ENCODE results near the gene FRMD4A.

The FRMD4A gene

DNA sequence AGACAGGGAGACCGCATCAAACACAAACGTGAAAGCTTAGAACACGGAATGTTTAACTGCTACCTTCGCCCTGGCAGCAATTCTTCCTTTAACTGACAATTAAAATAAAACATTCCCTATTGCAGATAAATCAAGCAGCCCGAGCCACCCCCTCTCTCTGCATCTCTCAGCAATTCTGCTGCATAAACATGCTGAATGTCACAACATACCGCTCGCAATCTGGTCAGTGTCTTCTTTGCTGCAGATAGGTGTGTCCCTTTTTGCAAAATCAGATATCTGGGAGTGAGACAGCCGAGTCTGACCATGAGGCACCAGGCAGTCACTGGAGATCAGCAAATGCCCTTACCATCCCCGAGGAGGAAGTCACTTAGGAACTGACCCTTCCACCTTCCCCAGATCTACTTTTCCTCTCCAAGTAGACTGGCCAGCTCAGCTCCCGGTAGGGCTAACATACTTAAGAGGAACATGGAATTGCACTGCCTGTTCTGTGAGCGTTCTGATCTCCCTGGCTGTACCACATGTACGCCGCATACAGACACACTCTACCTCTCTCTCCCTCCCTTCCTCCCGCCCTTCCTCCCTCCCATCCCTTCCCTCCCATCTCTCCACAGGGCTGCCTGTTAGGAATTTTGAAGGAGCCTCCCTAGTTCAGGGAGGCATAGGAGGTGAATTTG is at the start of gene FRMD4A:
FRMD4A (minus strand) TSS at position 537 of the 674 bp plus-strand sequence.
- no peak for DNase-seq

DNA sequence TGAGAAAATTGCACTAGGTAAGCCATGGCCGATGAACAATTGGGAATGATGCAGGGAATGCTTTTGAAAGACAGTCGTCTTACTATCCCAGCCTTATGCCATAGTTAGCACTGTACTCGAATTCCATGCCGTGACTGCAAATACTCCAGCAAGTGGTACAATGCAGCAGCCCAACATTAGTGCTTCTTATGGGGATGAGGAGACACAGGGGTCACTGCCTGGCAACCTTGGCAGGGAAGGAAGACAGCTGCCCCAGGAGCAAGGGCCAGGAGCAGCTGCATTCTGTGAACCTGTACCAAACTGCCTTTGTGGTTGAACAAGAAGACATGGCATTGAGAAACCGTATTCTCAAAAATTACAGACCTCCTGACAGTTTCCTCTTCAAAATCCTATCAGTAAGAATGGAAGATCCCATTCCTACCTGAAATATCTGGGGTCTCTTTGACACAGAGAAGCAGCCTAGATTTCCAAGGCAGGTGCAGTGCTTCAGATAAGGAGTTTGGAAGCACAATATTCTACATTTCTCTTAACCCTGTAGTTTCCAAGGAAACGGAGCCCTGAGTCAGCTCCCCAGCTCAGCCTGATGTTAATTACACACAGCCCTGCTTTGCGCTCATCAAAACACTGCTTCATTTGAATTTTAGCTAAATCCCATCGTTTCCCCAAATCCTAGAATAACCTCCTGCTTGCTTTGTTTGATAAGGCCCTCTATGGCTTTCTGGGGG is 49.0 kb upstream of the FRMD4A start:
- no peak for DNase-seq

DNA sequence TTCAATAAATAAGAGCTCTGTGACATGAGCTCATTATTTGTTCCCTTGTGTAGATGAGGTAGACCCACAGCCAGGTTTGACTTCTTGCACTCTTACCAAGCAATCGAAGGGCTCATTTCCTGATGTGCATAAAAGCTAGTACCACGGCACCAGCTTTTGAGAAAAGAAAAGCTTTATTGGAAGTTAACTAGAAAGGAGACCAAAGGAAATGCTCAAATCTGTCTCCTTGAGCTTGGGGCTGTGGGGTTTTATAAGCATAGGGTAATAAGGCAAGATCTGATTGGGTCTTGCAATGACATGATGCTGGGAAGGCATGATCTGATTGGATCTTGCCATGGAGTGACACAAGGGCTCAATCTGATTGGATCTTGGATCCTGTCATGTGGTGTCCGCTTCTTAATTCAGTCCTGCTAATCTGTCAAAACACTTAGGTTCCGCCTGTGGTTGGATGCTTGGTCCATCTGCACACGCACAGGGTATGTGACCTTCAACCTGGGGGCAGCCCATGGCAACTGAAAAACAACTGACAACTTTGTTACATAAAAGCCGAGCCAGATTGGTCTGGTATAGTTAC is 47.8 kb upstream of the FRMD4A start:
- DNase-seq: no peak

DNA sequence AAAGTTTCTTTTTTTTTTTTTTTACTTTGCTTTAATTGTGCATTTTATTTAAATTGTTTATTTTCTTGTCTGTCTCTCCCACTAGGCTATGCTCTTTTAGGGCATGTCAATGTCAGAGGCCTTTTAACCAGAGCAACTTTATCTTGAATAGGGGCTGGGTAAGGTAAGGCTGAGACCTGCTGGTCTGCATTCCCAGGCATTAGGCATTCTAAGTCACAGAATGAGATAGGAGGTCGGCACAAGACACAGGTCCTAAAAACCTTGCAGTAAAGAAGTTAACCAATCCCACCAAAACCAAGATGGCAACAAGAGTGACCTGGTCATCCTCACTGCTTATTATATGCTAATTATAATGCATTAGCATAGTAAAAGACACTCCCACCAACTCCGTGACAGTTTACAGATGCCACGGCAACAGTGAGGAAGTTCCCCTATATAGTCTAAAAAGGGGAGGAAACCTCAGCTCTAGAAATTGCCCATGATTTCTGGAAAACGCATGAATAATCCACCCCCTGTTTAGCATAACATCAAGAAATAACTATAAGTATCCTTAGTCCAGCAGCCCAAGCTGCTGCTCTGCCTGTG is 47.0 kb upstream of the FRMD4A start:
- DNase-seq: no peak

- DNase-seq: no peak
Observed at GRCh38 chr10:14374745-14375445, 44.2 kb upstream of the FRMD4A start.

- no peak for DNase-seq
Observed at GRCh38 chr10:14372606-14373005, 41.9 kb upstream of the FRMD4A start.

DNA sequence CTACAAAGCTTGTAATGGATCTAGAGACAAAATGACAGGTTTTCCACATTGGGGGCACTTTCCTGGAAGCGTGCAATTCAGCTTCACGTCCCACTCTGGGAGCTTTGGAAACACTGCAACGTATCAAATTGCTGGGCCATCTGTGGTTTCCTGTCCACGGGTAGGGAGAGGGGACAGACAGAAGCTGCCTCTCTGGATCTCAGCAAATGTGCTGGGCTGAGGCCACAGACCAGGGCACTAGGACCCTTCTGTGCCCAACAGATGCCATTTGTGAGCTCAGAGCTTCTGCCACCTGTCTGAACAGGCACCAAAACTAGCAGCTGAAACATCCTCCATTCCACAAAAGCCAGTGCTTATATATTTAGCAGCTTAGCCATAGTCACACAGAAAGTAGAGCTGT is 40.9 kb upstream of the FRMD4A start:
- DNase-seq: no peak

DNA sequence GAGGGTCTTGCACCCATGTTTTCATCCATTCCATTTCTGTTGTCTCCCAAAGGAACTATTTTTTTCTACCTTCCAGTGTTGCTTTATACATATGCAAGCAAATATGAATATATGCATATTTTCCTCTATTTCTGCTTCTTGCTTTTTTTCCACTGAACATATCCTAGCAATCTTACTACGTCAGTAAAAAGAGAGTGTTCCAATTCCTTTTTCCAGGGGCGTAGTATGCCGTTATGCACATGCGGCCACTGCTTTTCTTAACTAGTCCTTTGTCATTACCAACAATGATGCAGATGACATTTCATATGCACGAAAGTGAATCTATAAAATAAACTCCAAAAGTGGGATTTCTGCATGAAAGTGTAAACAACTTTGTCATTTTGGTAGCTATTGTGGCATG is 40.2 kb upstream of the FRMD4A start:
- no peak for DNase-seq

GRCh38 chr10:14369906-14370305 is 39.2 kb upstream of the FRMD4A start:
- DNase-seq: no peak

DNA sequence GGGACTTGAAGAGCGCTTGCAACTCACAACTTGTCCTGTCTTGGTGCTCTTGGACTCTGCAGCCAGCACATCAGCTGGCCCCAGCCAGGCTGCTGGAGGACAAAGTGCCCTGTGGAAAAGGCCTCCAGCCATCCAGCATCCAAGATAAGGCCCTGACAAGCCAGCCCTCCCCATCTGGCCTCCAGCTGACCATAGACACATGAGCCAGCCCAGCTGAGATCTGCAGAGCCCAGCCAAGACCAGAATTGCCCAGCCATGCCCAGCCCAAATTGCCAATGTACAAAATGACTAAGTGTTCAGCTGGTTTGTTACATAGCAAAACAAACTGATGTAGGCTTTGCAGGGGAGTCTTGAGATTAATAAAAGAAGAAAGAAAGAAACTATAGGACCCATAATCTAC is 36.0 kb upstream of the FRMD4A start:
- DNase-seq: no peak

GRCh38 chr10:14365266-14365665 is 34.5 kb upstream of the FRMD4A start:
- no peak for DNase-seq

DNA sequence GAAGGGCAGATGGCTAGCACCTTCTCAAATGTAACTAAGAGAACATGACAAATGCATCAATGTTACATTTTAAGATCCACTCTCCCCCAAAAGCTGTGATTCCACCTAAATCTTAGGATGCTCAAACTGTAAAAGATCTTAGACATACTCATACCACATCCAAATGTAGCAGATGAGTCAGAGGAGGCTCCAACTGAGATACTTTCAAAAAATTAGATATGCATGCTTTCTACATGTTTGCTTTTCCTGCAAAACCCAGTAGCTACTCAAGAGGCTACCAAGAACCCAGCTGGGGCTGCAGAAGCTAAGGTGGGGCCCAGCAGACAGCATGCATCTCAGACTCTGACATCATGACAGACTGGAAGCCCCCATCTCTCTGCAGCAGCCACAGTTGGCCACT is 31.4 kb upstream of the FRMD4A start:
- DNase-seq: no peak

- no peak for DNase-seq
Observed at GRCh38 chr10:14360961-14361360, 30.2 kb upstream of the FRMD4A start.

DNA sequence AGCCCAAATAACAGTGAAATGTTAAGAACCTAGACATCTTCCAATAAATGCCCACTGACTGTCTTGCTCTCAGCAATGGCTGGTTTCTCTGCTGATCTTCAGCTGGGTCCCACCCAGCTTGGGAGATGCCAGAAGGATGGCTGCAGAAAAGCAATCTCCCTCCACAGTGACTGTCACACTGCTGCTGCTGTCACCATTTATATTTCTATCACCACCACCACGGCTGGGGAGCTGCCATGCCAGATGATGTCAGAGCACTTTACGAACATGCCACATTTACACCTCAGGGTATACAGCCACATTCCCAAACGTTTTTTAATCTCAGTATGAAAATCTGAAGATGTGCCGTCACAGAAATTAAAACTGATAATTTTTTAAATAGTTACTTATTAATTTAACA is 29.8 kb upstream of the FRMD4A start:
- DNase-seq: no peak

- no peak for DNase-seq
Observed at GRCh38 chr10:14358886-14359573, 28.3 kb upstream of the FRMD4A start.

- DNase-seq: no peak
Observed at GRCh38 chr10:14356921-14357320, 26.2 kb upstream of the FRMD4A start.

- no peak for DNase-seq
Observed at GRCh38 chr10:14355750-14356149, 25.0 kb upstream of the FRMD4A start.

GRCh38 chr10:14353291-14353913 is 22.7 kb upstream of the FRMD4A start:
- DNase-seq: no peak

- no peak for DNase-seq
Observed at GRCh38 chr10:14350006-14350405, 19.3 kb upstream of the FRMD4A start.

GRCh38 chr10:14349081-14349480 is 18.4 kb upstream of the FRMD4A start:
- DNase-seq: no peak

DNA sequence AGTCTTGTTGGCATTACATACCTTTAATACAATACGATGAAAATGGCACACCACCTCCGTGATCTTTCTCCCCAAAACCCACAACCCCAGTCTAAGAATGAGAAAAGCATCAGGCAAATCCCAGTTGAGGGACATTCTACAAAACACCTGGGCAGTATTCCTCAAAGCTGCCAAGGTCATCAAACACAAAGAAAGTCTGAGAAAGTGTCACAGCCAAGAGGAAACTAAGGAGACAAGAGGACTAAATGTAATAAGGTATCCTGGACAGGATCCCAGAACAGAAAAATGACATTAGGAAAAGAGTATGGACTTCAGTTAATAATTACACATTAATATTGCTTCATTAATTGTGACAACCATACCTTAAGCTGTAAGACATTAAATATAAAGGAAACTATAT is 14.5 kb upstream of the FRMD4A start:
- DNase-seq: no peak

DNA sequence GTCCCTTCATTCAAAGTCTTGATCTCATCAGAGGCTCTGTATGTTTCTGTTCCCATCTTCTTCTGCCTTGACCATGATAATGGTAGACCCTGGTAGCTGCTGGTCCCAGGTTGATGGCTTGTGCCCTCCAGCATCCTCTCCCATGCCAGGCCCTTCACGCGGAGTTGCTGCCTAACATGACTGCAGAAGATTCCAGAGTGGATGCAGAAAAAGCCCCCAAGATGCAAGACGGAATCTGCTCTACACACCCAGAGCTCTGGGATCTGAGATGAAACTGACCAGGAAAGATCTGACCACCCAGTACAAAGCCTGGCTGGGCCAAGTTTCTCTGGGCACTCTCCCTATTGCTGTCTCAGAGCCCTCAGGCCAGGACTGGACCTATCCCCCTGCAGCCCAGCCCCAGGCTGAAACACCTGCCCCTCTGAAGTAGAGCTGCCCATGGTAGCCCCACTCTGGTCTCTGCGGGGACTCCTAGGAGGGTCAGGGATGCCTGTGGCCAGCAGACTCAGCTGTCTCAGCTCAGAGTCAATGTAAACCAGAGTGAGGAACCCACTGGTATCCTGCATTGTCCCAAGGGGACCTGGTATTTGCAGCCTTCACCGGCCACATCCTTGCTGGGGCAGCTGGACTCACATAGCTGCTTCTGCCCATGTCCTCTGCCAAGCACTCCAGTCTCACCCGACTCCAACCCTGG is 9.5 kb upstream of the FRMD4A start:
- DNase-seq: no peak

Measured in activated naive CD4-positive, alpha-beta T cell treated with Interleukin-2 at 50 U/mL for 16 hours (primary cell).